Thyroid gland (tissue), 4 donors: ENCODE data around the gene LDLRAD4.

Experiments
- POLR2A ChIP-seq, 2 donors: fragments of 450-650 bp; IDR thresholded peaks; one replicate each; pipeline ENCODE4 v1.6.1; 2017; ENCODE audit warnings: antibody characterized with exemption in 2 of 2, mild to moderate bottlenecking in 2 of 2, moderate library complexity in 1 of 2
- TF ChIP-seq, protein P1 (sequence below), 6 experiments: fragments of 200-600 bp in 3 of 6; fragments of 450-650 bp in 3 of 6; sonication (generic) in 3 of 6; IDR thresholded peaks; one replicate each; pipeline ENCODE4 v1.5.1; 2016 to 2019; ENCODE audit warnings: antibody characterized with exemption in 6 of 6, mild to moderate bottlenecking in 2 of 6, inconsistent platforms in 1 of 6, moderate library complexity in 1 of 6

DNA sequence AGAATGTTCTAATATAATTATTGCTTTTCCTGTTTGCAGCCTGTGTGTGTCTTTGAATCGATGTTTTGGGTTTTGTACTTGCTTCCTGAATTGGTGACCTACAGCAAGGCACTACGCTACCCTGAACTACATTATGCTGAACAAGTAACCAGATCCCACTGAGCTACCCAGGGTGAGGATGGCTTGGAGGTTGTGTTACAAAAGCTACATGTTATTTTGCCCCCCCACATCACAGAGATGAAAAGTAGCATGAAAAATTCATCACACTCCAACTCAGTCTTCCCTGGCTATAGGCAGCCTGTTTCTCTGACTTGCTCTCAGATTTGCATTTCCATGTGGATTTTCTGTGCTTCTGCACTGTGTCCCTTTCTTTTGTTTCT lies 162.1 kb downstream of the LDLRAD4 start:
- TF ChIP-seq, protein P1, sequence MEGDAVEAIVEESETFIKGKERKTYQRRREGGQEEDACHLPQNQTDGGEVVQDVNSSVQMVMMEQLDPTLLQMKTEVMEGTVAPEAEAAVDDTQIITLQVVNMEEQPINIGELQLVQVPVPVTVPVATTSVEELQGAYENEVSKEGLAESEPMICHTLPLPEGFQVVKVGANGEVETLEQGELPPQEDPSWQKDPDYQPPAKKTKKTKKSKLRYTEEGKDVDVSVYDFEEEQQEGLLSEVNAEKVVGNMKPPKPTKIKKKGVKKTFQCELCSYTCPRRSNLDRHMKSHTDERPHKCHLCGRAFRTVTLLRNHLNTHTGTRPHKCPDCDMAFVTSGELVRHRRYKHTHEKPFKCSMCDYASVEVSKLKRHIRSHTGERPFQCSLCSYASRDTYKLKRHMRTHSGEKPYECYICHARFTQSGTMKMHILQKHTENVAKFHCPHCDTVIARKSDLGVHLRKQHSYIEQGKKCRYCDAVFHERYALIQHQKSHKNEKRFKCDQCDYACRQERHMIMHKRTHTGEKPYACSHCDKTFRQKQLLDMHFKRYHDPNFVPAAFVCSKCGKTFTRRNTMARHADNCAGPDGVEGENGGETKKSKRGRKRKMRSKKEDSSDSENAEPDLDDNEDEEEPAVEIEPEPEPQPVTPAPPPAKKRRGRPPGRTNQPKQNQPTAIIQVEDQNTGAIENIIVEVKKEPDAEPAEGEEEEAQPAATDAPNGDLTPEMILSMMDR (IDR thresholded peaks at IDR 0.05): no peak
- TF ChIP-seq POLR2A (IDR thresholded peaks at IDR 0.05): no peak
